Muscle layer of colon (tissue), 2 donors: ENCODE data around the gene SF3A2.

Experiments
- H3K27ac ChIP-seq: one replicate; pipeline ENCODE4 v1.7.0; 2013; ENCODE audit warnings: low read depth, mild to moderate bottlenecking, low read length, moderate library complexity
- H3K27me3 ChIP-seq, 2 donors: one replicate each; pipeline ENCODE4 v1.7.0; 2013; ENCODE audit warnings: low read length in 2 of 2, mild to moderate bottlenecking in 2 of 2; ENCODE audit not compliant: insufficient read depth in 2 of 2, control insufficient read depth in 1 of 2
- H3K36me3 ChIP-seq: one replicate; pipeline ENCODE4 v1.7.0; 2013; ENCODE audit warnings: mild to moderate bottlenecking, low read length; ENCODE audit not compliant: insufficient read depth
- H3K4me1 ChIP-seq: one replicate; pipeline ENCODE4 v1.7.0; 2013; ENCODE audit warnings: mild to moderate bottlenecking, low read length; ENCODE audit not compliant: insufficient read depth
- H3K4me3 ChIP-seq, 2 donors: one replicate each; pipeline ENCODE4 v1.7.0; 2013; ENCODE audit warnings: low read length in 2 of 2, low read depth in 1 of 2, mild to moderate bottlenecking in 1 of 2, moderate library complexity in 1 of 2
- H3K9ac ChIP-seq: one replicate; pipeline ENCODE4 v1.7.0; 2013; ENCODE audit warnings: low read length
- H3K9me3 ChIP-seq: one replicate; pipeline ENCODE4 v1.7.0; 2013; ENCODE audit warnings: mild to moderate bottlenecking, low read length
- donor health status: abdominal sarcoma.
- donor health status: Adenocarcinoma of cecum.

SF3A2 gene

DNA sequence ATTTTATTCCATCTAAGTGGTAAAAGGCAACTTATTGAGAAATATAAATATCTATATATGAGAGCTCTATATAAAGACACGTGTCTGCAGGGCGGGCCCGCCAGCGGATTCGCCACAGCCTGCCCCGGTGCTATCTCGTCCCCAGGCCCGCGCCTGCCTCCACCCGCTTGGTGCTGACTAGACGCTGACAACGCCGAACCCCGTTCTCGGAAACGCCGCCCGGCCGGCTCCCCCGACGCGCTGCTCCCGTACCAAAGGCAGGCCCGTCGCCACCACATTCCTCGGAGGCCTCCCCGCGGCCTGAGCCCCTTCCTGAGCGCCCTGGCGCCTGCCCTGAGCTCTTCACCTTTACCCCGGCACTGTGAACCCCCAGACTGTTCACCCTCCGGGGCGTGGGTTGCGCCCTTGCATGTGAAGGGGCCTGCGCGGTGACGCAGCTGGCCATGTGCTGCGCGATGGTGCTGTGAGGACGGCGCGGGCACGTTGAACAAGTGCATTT, 6.5 kb upstream of the SF3A2 start:
- Histone ChIP-seq H3K9ac (no peak overlapping the region), H3K4me1 (peaks cover 12% of the 10 kb centered on the region), H3K27ac (no peak overlapping the region), H3K36me3 (peaks cover 22% of the 10 kb centered on the region), H3K4me3 (no peak overlapping the region), H3K9me3 (no peaks in the 10 kb centered on the region), H3K27me3 (no peaks in the 10 kb centered on the region)

- H3K4me1 ChIP-seq: peaks cover 15% of the 10 kb centered on the region
- peaks cover 20% of the 10 kb centered on the region for H3K36me3 ChIP-seq
- H3K9me3 ChIP-seq: no peaks in the 10 kb centered on the region
- H3K27ac ChIP-seq: no peak overlapping the region
- H3K4me3 ChIP-seq: no peak overlapping the region
- no peaks in the 10 kb centered on the region for H3K27me3 ChIP-seq
- no peak overlapping the region for H3K9ac ChIP-seq
Observed at GRCh38 chr19:2230807-2231533, 5.7 kb upstream of the SF3A2 start.

DNA sequence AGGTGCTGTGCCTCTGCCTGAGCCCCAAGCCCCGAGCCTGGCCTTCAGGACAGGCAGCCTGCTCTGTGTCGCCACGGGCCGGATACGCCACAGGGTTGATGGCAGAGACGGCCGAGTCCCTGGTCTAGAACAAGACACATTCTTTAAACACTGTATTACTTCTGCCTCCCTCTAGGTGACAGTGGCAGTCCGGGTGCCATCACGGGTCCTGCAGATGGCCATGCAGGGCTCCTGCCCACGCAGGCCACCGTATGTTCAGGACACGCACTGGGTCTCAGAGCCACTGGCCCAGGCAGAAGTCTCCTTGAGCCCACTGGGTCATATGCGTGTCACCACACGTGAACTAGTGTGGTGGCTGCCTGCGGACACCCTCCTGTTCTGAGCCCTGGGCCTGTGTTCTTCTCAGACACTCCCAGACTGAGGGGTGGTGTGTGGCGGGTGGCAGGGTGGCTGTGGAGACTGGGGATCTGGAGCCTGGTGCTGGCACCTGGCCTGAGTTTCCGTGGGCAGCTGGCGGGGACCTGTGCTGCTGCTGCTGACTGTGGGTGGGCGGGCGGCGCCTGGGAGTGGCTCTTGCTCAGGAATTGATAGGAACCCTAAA, 4.9 kb upstream of the SF3A2 start:
- no peak overlapping the region for H3K9ac ChIP-seq
- H3K4me1 ChIP-seq: peaks cover 15% of the 10 kb centered on the region
- no peaks in the 10 kb centered on the region for H3K27me3 ChIP-seq
- no peaks in the 10 kb centered on the region for H3K9me3 ChIP-seq
- peaks cover 20% of the 10 kb centered on the region for H3K36me3 ChIP-seq
- H3K4me3 ChIP-seq: no peak overlapping the region
- no peak overlapping the region for H3K27ac ChIP-seq

DNA sequence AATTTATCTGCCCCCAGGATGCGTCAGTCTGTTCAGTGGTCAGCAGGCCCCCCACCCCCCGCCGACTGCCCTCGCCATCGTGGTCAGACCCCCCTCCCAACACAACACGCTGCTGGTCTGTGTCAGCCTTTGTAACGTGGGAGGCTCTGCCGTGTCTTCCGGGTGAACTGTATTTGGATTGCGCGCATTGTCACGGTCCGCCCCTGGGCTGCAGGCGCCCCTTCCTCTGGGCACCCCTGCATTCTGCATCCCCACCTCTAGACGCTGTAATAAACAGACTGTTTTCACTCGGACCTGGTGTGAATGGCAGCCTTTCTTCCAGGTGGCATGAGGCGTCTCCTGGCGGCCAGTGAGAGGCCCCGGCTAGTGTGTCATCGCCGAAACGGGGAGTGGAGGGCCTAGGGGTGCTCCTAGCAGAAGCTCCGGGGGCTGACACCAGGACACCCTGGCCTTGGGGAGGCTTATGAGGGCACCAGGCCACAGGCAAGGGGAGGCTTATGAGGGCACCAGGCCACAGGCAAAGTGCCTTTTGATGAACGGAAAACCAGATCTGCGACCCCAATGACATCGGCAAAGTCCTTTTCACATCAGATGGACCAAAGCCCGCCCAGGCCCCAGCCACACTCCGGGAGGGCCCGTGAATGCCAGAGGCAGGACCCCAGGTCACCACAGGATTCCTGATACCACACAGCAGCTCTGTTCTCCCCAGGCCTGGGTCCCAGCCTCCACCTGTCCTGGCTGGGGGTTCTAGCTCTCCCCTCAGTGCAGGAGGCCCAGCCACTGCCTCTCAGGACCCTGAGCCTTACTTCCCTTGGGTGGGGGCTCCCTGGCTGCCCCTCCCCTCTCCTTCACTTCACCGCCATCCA, 4.1 kb upstream of the SF3A2 start:
- Histone ChIP-seq H3K4me3 (no peak overlapping the region), H3K27ac (no peak overlapping the region), H3K27me3 (no peaks in the 10 kb centered on the region), H3K9ac (no peak overlapping the region), H3K4me1 (peaks cover 18% of the 10 kb centered on the region), H3K9me3 (no peaks in the 10 kb centered on the region), H3K36me3 (peaks cover 20% of the 10 kb centered on the region)

- H3K4me1 ChIP-seq: peaks cover 31% of the 10 kb centered on the region
- H3K9me3 ChIP-seq: no peaks in the 10 kb centered on the region
- H3K27ac ChIP-seq: no peak overlapping the region
- H3K27me3 ChIP-seq: no peaks in the 10 kb centered on the region
- peaks cover 20% of the 10 kb centered on the region for H3K36me3 ChIP-seq
- no peak overlapping the region for H3K9ac ChIP-seq
- H3K4me3 ChIP-seq: no peak overlapping the region
Observed at GRCh38 chr19:2233601-2234280, 2.9 kb upstream of the SF3A2 start.

- peak overlapping the region; percentile 99 for H3K27ac ChIP-seq
- H3K36me3 ChIP-seq: peaks cover 20% of the 10 kb centered on the region
- H3K4me1 ChIP-seq: peaks cover 43% of the 10 kb centered on the region
- H3K9ac ChIP-seq: peak overlapping the region; percentile 71
- H3K27me3 ChIP-seq: no peaks in the 10 kb centered on the region
- H3K9me3 ChIP-seq: no peaks in the 10 kb centered on the region
- peak overlapping the region; percentile 65 to 96 for H3K4me3 ChIP-seq
Observed at GRCh38 chr19:2234996-2235380, 1.6 kb upstream of the SF3A2 start.

- no peaks in the 10 kb centered on the region for H3K27me3 ChIP-seq
- peak overlapping the region; percentile 71 for H3K9ac ChIP-seq
- H3K9me3 ChIP-seq: no peaks in the 10 kb centered on the region
- peaks cover 48% of the 10 kb centered on the region for H3K4me1 ChIP-seq
- H3K27ac ChIP-seq: peak overlapping the region; percentile 99
- H3K36me3 ChIP-seq: peaks cover 15% of the 10 kb centered on the region
- H3K4me3 ChIP-seq: peak overlapping the region; percentile 65 to 96
Observed at GRCh38 chr19:2235381-2236063, 1.1 kb upstream of the SF3A2 start.

DNA sequence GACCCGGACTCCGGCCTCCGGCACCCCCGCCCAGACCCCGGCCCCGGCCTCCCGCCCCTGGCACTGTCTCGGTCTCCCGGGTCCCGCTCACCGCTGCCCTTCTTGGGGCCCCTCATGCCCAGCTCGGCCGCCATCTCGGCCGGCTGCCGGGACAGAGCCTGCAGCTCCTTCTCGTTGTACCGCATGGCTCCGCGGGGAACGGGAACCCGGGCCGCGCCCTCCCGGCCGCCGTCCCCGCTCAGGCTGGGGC, 635 bp upstream of the SF3A2 start:
- peak overlapping the region; percentile 65 to 96 for H3K4me3 ChIP-seq
- H3K27ac ChIP-seq: peak overlapping the region; percentile 99
- no peaks in the 10 kb centered on the region for H3K27me3 ChIP-seq
- no peaks in the 10 kb centered on the region for H3K9me3 ChIP-seq
- H3K9ac ChIP-seq: no peak overlapping the region
- peaks cover 14% of the 10 kb centered on the region for H3K36me3 ChIP-seq
- H3K4me1 ChIP-seq: peaks cover 53% of the 10 kb centered on the region

DNA sequence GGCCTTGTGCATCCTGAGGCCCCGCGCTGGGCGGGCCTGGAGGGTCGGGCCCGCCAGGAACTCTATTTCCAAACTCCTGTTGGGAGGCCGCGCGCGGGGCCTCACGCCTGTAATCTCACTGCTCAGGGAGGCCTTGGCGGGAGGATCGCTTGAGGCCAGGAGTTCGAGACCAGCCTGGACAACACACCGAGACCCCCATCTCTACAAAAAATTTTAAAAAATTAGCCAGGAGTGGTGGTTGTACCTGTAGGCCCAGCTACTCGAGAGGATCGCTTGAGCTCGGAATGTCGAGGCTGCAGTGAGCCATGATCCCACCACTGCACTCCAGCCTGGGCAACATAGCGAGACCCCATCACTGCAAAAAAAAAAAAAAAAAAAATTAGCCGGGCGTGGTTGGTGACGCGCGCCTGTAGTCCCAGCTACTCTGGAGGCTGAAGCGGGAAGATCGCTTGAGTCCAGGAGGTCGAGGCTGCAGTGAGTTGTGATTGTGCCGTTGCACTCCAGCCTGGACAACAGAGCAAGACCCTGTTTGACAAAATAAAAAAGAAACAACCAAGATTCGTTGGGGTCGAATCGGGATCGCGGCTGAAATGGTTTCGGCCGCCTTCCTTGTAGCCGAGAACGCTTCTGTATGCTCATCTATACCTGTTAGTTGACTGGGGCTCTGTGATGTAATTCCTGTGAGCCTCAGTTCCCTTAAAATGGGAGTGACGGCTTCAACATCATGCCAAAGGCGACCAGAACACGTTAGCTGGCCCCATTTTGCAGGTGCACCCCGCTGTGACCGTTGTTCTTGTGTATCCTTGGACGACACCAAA, 636 bp downstream of the SF3A2 start:
- peak overlapping the region; percentile 90 for H3K9ac ChIP-seq
- H3K27me3 ChIP-seq: no peaks in the 10 kb centered on the region
- H3K4me3 ChIP-seq: peak overlapping the region; percentile 65 to 96
- peaks cover 58% of the 10 kb centered on the region for H3K4me1 ChIP-seq
- H3K9me3 ChIP-seq: no peaks in the 10 kb centered on the region
- H3K27ac ChIP-seq: peak overlapping the region; percentile 99
- peaks cover 14% of the 10 kb centered on the region for H3K36me3 ChIP-seq

GRCh38 chr19:2237869-2238153, 1.2 kb downstream of the SF3A2 start:
- H3K9me3 ChIP-seq: no peaks in the 10 kb centered on the region
- peak overlapping the region; percentile 65 to 96 for H3K4me3 ChIP-seq
- H3K36me3 ChIP-seq: peaks cover 11% of the 10 kb centered on the region
- H3K27ac ChIP-seq: no peak overlapping the region
- peaks cover 58% of the 10 kb centered on the region for H3K4me1 ChIP-seq
- no peak overlapping the region for H3K9ac ChIP-seq
- H3K27me3 ChIP-seq: no peaks in the 10 kb centered on the region
